HG03108 (cell line): ENCODE measurements around the gene PNPLA7.

Source experiments
- ATAC-seq: cut with Tn5 transposase; IDR thresholded peaks from one replicate; pipeline ENCODE4 v1.9.1; 2021; ENCODE audit warnings: moderate library complexity; ENCODE audit not compliant: unreplicated experiment

PNPLA7 gene

GRCh38 chr9:137437691-137438590 is 112.3 kb downstream of the PNPLA7 start:
- ATAC-seq: no peak

- no peak for ATAC-seq
Observed at GRCh38 chr9:137436761-137437600, 113.2 kb downstream of the PNPLA7 start.

GRCh38 chr9:137435980-137436760 is 114.0 kb downstream of the PNPLA7 start:
- no peak for ATAC-seq

- no peak for ATAC-seq
Observed at GRCh38 chr9:137435381-137435891, 114.8 kb downstream of the PNPLA7 start.

- no peak for ATAC-seq
Observed at GRCh38 chr9:137434498-137435380, 115.5 kb downstream of the PNPLA7 start.

- no peak for ATAC-seq
Observed at GRCh38 chr9:137433916-137434431, 116.2 kb downstream of the PNPLA7 start.

GRCh38 chr9:137433349-137433915 is 116.8 kb downstream of the PNPLA7 start:
- ATAC-seq: no peak

GRCh38 chr9:137432687-137433348 is 117.4 kb downstream of the PNPLA7 start:
- no peak for ATAC-seq

GRCh38 chr9:137431416-137431931 is 118.7 kb downstream of the PNPLA7 start:
- no peak for ATAC-seq

- no peak for ATAC-seq
Observed at GRCh38 chr9:137430723-137431415, 119.3 kb downstream of the PNPLA7 start.

GRCh38 chr9:137429974-137430722 is 120.1 kb downstream of the PNPLA7 start:
- no peak for ATAC-seq

- no peak for ATAC-seq
Observed at GRCh38 chr9:137429546-137429890, 120.7 kb downstream of the PNPLA7 start.

- ATAC-seq: no peak
Observed at GRCh38 chr9:137428841-137429545, 121.2 kb downstream of the PNPLA7 start.

- ATAC-seq: no peak
Observed at GRCh38 chr9:137428311-137428630, 121.9 kb downstream of the PNPLA7 start.

- no peak for ATAC-seq
Observed at GRCh38 chr9:137427454-137428310, 122.5 kb downstream of the PNPLA7 start.
